ENCODE measurements around the gene WWOX. TPM values are rescaled to one million over a fixed set of nuclear protein-coding genes. Genes with fewer than 3 reads are reported as not detected.

The WWOX gene
- total RNA-seq, 1 experiment from 2014 or later = 15.6 TPM

- H2AK5ac ChIP-seq (ENCODE audit: insufficient read length, low read length) = no peak overlapping the region
- no peak overlapping the region for H2BK20ac ChIP-seq (ENCODE audit: low read depth, low read length, poor library complexity, severe bottlenecking)
- H3K56ac ChIP-seq (ENCODE audit: insufficient read length, low read depth, low read length) = no peak overlapping the region
- no peak overlapping the region for H4K8ac ChIP-seq (replicated peaks; ENCODE audit: insufficient read length, low read depth, low read length)
- no peaks in the 10 kb centered on the region for H3K23me2 ChIP-seq (ENCODE audit: insufficient read length, low read depth, low read length, poor library complexity, severe bottlenecking)
- no peak overlapping the region for H2AFZ ChIP-seq (ENCODE audit: low read length)
- no peak for DNase-seq
- H3K27me3 ChIP-seq (ENCODE audit: insufficient read depth, low read length) = no peaks in the 10 kb centered on the region
- H3K79me1 ChIP-seq (ENCODE audit: insufficient read depth, low read depth, low read length, poor library complexity, severe bottlenecking) = no peaks in the 10 kb centered on the region
- Mint-ChIP-seq H3K36me3 (ENCODE audit: insufficient read depth in 1 of 3, low read depth in 3 of 3) (peaks cover 0 to 10% (median 0%) of the 10 kb centered on the region in 3 experiments; a peak in 2 of 7 replicates), H3K4me1 (peaks cover 3 to 10% of the 10 kb centered on the region in 2 experiments; a peak in 2 of 4 replicates), H3K9me3 (peaks cover 7 to 11% of the 10 kb centered on the region in 2 experiments), H3K27ac (no peak overlapping the region), H3K27me3 (ENCODE audit: low read depth) (no peaks in the 10 kb centered on the region), H3K4me3 (no peak overlapping the region)
- no peaks in the 10 kb centered on the region for H4K20me1 ChIP-seq (ENCODE audit: control insufficient read depth, insufficient read depth, insufficient read length)
- H3K9ac ChIP-seq (ENCODE audit: extremely low read depth, insufficient read length, low read length) = no peak overlapping the region
- no peaks in the 10 kb centered on the region for H3K4me1 ChIP-seq (ENCODE audit: insufficient read depth, low read length)
- no peak overlapping the region for H3T11ph ChIP-seq (ENCODE audit: low read length)
- WGBS (ENCODE audit: extremely low coverage, insufficient read length, low lambda C conversion rate) = no CpG with 5 or more reads among the region's 12 CpGs
- no peak overlapping the region for H4K5ac ChIP-seq (ENCODE audit: insufficient read length, low read depth, low read length)
- H3K18ac ChIP-seq (ENCODE audit: insufficient read length, low read depth, low read length) = no peak overlapping the region
- no peak for TF ChIP-seq CTCF (conservative IDR thresholded peaks at IDR 0.05)
- no peak overlapping the region for H3K27ac ChIP-seq (ENCODE audit: insufficient read length, low read depth, low read length)
- no peak overlapping the region for H3K4me2 ChIP-seq (ENCODE audit: insufficient read depth, insufficient read length, low read length)
- H2BK5ac ChIP-seq (ENCODE audit: insufficient read length, low read length) = no peak overlapping the region
- H3K23ac ChIP-seq (ENCODE audit: insufficient read length, low read depth, low read length) = no peak overlapping the region
- no peak overlapping the region for H4K91ac ChIP-seq (ENCODE audit: insufficient read length, low read depth, low read length)
- no peak overlapping the region for H2BK15ac ChIP-seq (ENCODE audit: low read depth, low read length)
- no peaks in the 10 kb centered on the region for H3K9me3 ChIP-seq (ENCODE audit: control insufficient read depth, low read depth, low read length)
- H2BK120ac ChIP-seq (ENCODE audit: low read depth, low read length, poor library complexity, severe bottlenecking) = no peak overlapping the region
- H3K14ac ChIP-seq (ENCODE audit: insufficient read depth, low read length) = no peak overlapping the region
- no peaks in the 10 kb centered on the region for H3K79me2 ChIP-seq (ENCODE audit: insufficient read depth, low read length)
- no peak overlapping the region for H2BK12ac ChIP-seq (ENCODE audit: insufficient read length, low read depth, low read length)
- no peak overlapping the region for H3K4ac ChIP-seq (ENCODE audit: low read depth, low read length)
Observed at GRCh38 chr16:78163772-78164670, 64.6 kb downstream of the WWOX start.
